ENCODE measurements around the gene SYTL3.
"Not testable (repeated sequence)": the region's sequence is repeated elsewhere in the genome, so short reads cannot be mapped to it uniquely, and the experiment has no call there.

DNA sequence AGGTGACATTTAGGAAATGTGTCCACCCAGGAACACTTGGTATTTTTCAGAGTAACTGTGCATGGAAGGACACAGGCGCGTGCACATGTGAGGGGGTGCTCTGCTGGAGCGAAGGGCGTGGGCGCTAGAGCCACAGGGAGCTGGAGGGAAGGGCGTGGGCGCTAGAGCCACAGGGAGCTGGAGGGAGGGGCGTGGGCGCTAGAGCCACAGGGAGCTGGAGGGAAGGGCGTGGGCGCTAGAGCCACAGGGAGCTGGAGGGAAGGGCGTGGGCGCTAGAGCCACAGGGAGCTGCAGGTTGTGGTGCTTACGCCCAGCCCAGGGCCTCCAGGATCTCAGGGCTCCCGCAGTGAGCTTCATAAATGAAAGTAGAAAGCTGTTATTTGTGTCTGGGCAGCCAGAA lies 43.8 kb upstream of the SYTL3 start:
- not testable (repeated sequence) for TF ChIP-seq POLR2AphosphoS5 (IDR thresholded peaks at IDR 0.05); EP300 (IDR thresholded peaks at IDR 0.05; ENCODE audit: low read depth); CTCF (IDR thresholded peaks at IDR 0.05); POLR2A (IDR thresholded peaks at IDR 0.05)
